Gastrocnemius medialis (tissue), 4 donors: ENCODE data around the gene HSPA1L. TPM values are rescaled to one million over a fixed set of nuclear protein-coding genes. Genes with fewer than 3 reads are reported as not detected.

ENCODE experiments used
- ATAC-seq, 2 donors: fragments of 150-250 bp; one replicate each; pipeline ENCODE4 v1.9.1; 2016
- DNase-seq, 2 donors: peaks; one replicate each; pipeline ENCODE4 v3.0.0-alpha.2; 2019
- H3K27ac ChIP-seq, 4 donors: fragments of 200-600 bp; sonication (generic); 1 replicate in 1 of 4; 2 replicates in 3 of 4; pipeline ENCODE4 v1.5.1; 2016 to 2018; ENCODE audit warnings: mild to moderate bottlenecking in 2 of 4, moderate library complexity in 1 of 4
- H3K27me3 ChIP-seq, 3 donors: fragments of 200-600 bp; sonication (generic) in 2 of 3; 1 replicate in 1 of 3; 2 replicates in 2 of 3; pipeline versions ENCODE4 v1.5.1 to v1.6.0; 2016 to 2019; ENCODE audit warnings: mild to moderate bottlenecking in 1 of 3, moderate library complexity in 1 of 3
- H3K36me3 ChIP-seq, 2 donors: fragments of 200-600 bp; sonication (generic) in 1 of 2; one replicate each; pipeline ENCODE4 v1.5.1; 2017 to 2018
- H3K4me1 ChIP-seq, 2 donors: fragments of 200-600 bp; sonication (generic) in 1 of 2; one replicate each; pipeline ENCODE4 v1.5.1; 2016 to 2017; ENCODE audit warnings: mild to moderate bottlenecking in 2 of 2
- H3K4me3 ChIP-seq, 4 donors: fragments of 200-600 bp; sonication (generic) in 3 of 4; 1 replicate in 1 of 4; 2 replicates in 3 of 4; pipeline ENCODE4 v1.5.1; 2016 to 2019; ENCODE audit warnings: mild to moderate bottlenecking in 2 of 4
- H3K9me3 ChIP-seq, 3 donors: fragments of 200-600 bp; sonication (generic) in 2 of 3; 1 replicate in 1 of 3; 2 replicates in 2 of 3; pipeline ENCODE4 v1.5.1; 2016 to 2019
- POLR2A ChIP-seq, 2 donors: fragments of 450-650 bp; IDR thresholded peaks; one replicate each; pipeline ENCODE4 v1.6.1; 2017; ENCODE audit warnings: antibody characterized with exemption in 2 of 2, mild to moderate bottlenecking in 2 of 2, moderate library complexity in 2 of 2
- in situ Hi-C, 4 donors: fragments of 200-750 bp; cut with MboI; loops; one replicate each; pipeline versions ENCODE4 v1.15.0 to v1.8.0; 2017; ENCODE audit warnings: low sequenced_read_pairs in 4 of 4
- intact Hi-C: fragments of 100-400 bp; cut with DNase I; formaldehyde crosslinking; loops from one replicate; pipeline ENCODE4 v1.15.1; 2023; ENCODE audit warnings: low total_unique reads
- total RNA-seq, 4 donors: library from RNA; depleted of rRNA; stranded (reverse); fragments of >200 nt; gene quantifications; one replicate each; pipeline versions ENCODE4 v1.1.0 to v1.2.3, GENCODE V29; 2016
- TF ChIP-seq, protein P1 (sequence below), 5 experiments: fragments of 450-650 bp in 3 of 5; fragments of 200-600 bp in 2 of 5; sonication (generic) in 2 of 5; IDR thresholded peaks in 4 of 5; conservative IDR thresholded peaks in 1 of 5; 1 replicate in 4 of 5; 2 replicates in 1 of 5; pipeline ENCODE4 v1.5.1; 2016 to 2019; ENCODE audit warnings: antibody characterized with exemption in 5 of 5, mild to moderate bottlenecking in 3 of 5, moderate library complexity in 3 of 5

Gene HSPA1L
- total RNA-seq, 4 donors from 2014 or later: 1.1 to 7.1 (median 3.5) TPM

- no peaks in the 10 kb centered on the region for H3K9me3 ChIP-seq
- no peak overlapping the region for H3K27ac ChIP-seq
- H3K4me1 ChIP-seq: no peaks in the 10 kb centered on the region
- no peaks in the 10 kb centered on the region for H3K27me3 ChIP-seq
- intact Hi-C loops: no loop called here
- ATAC-seq: no peak
- in situ Hi-C loops: no loop called here
- no peak for DNase-seq
- no peaks in the 10 kb centered on the region for H3K36me3 ChIP-seq
- TF ChIP-seq POLR2A (IDR thresholded peaks at IDR 0.05): no peak
- TF ChIP-seq, protein P1, sequence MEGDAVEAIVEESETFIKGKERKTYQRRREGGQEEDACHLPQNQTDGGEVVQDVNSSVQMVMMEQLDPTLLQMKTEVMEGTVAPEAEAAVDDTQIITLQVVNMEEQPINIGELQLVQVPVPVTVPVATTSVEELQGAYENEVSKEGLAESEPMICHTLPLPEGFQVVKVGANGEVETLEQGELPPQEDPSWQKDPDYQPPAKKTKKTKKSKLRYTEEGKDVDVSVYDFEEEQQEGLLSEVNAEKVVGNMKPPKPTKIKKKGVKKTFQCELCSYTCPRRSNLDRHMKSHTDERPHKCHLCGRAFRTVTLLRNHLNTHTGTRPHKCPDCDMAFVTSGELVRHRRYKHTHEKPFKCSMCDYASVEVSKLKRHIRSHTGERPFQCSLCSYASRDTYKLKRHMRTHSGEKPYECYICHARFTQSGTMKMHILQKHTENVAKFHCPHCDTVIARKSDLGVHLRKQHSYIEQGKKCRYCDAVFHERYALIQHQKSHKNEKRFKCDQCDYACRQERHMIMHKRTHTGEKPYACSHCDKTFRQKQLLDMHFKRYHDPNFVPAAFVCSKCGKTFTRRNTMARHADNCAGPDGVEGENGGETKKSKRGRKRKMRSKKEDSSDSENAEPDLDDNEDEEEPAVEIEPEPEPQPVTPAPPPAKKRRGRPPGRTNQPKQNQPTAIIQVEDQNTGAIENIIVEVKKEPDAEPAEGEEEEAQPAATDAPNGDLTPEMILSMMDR (IDR thresholded peaks at IDR 0.05 in 4 of 5, conservative IDR thresholded peaks at IDR 0.05 in 1 of 5): no peak
- H3K4me3 ChIP-seq: no peak overlapping the region
Observed at GRCh38 chr6:31764198-31764597, 50.9 kb downstream of the HSPA1L start.

- Histone ChIP-seq H3K27ac (no peak overlapping the region), H3K4me1 (no peaks in the 10 kb centered on the region), H3K27me3 (no peaks in the 10 kb centered on the region), H3K36me3 (no peaks in the 10 kb centered on the region), H3K4me3 (no peak overlapping the region), H3K9me3 (no peaks in the 10 kb centered on the region)
- no peak for ATAC-seq
- no peak for TF ChIP-seq POLR2A (IDR thresholded peaks at IDR 0.05)
- TF ChIP-seq, protein P1 (IDR thresholded peaks at IDR 0.05 in 4 of 5, conservative IDR thresholded peaks at IDR 0.05 in 1 of 5): no peak
- DNase-seq: no peak
- intact Hi-C loops (no loop called here), in situ Hi-C loops (no loop called here)
Observed at GRCh38 chr6:31763619-31763940, 51.5 kb downstream of the HSPA1L start.

DNA sequence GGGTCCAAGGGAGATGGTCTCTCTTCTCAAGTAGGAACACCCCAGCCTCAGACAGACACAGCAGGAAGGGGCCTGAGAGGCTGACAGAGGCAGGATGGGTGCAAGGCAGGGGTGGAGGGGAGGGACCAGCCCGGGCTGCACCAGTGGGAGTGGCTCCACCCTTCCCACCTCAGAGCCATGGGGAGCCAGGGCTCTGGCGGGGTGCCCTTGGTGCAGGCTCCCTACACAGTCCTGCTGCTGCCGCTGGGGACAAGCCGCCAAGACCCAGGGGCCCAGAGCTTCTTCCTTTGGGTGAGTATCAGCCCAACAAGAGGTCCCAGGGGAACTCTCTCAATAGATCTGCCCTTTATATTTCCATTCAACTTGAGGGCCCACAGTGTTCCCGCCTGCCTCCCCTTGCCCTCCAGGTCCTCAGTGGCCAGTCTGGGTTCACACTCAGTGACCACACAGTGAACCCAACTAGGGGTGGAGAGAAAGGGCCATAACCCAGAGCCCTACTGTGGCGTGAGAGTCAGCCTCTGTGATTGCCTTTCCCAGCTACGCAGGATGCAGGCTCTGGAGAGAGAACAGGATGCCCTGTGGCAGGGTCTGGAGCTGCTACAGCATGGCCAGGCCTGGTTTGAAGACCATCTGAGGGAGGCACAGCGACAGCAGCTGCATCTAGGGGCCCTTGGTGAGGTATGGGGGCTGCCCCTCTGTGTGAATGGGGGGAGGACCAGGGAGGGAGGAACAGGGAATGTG, 52.0 kb downstream of the HSPA1L start:
- Histone ChIP-seq H3K36me3 (no peaks in the 10 kb centered on the region), H3K9me3 (no peaks in the 10 kb centered on the region), H3K4me1 (no peaks in the 10 kb centered on the region), H3K27me3 (no peaks in the 10 kb centered on the region), H3K27ac (no peak overlapping the region), H3K4me3 (no peak overlapping the region)
- ATAC-seq (no peak), DNase-seq (no peak)
- in situ Hi-C loops: no loop called here
- intact Hi-C loops: no loop called here
- TF ChIP-seq POLR2A (IDR thresholded peaks at IDR 0.05): no peak
- TF ChIP-seq, protein P1 (IDR thresholded peaks at IDR 0.05 in 4 of 5, conservative IDR thresholded peaks at IDR 0.05 in 1 of 5): no peak

DNA sequence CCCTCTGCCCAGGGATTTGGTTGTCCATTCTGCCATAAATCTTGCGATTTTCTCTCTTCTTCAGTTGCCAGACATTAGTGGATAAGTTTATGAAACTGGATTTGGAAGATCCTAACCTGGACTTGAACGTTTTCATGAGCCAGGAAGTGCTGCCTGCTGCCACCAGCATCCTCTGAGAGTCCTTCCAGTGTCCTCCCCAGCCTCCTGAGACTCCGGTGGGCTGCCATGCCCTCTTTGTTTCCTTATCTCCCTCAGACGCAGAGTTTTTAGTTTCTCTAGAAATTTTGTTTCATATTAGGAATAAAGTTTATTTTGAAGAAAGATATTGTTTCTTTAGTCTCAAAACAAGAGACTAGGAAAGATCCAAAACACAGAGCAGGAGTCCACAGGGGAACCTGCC, 52.7 kb downstream of the HSPA1L start, which contains the start of gene SAPCD1:
SAPCD1 (plus strand) TSS at position 301 of the 400 bp plus-strand sequence. CDS start 399 bp downstream, outside the sequence.
- Histone ChIP-seq H3K36me3 (no peaks in the 10 kb centered on the region), H3K4me3 (no peak within 1 kb of the TSS), H3K4me1 (no peaks in the 10 kb centered on the region), H3K27me3 (no peaks in the 10 kb centered on the region), H3K9me3 (no peaks in the 10 kb centered on the region), H3K27ac (no peak within 1 kb of the TSS)
- ATAC-seq: no peak
- no peak for DNase-seq
- in situ Hi-C loops (no loop called here), intact Hi-C loops (no loop called here)
- no peak for TF ChIP-seq POLR2A (IDR thresholded peaks at IDR 0.05)
- TF ChIP-seq, protein P1 (IDR thresholded peaks at IDR 0.05 in 4 of 5, conservative IDR thresholded peaks at IDR 0.05 in 1 of 5): no peak

DNA sequence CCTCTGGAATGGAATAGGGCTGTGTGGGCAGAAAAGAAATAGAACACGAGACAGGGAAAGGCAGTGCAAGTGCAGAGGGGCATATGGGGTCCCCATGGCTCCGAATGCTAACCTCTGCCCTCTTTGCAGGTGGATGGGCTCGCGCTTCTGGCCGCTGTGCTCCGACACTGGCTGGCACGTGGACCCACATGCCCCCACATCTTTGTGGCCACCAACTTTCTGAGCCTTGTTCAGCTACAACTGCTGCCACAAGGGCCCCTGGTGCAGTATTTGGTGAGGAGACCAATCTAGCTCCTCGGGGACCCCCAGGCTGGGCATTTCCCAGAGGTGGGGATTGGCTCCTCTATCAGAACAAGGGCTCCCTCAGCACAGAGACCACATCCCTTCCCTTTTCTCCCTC, 53.7 kb downstream of the HSPA1L start:
- no peaks in the 10 kb centered on the region for H3K36me3 ChIP-seq
- no peaks in the 10 kb centered on the region for H3K27me3 ChIP-seq
- H3K27ac ChIP-seq: no peak overlapping the region
- intact Hi-C loops: no loop called here
- ATAC-seq (no peak), DNase-seq (no peak)
- no peak overlapping the region for H3K4me3 ChIP-seq
- H3K4me1 ChIP-seq: no peaks in the 10 kb centered on the region
- in situ Hi-C loops: no loop called here
- H3K9me3 ChIP-seq: no peaks in the 10 kb centered on the region
- TF ChIP-seq, protein P1 (IDR thresholded peaks at IDR 0.05 in 4 of 5, conservative IDR thresholded peaks at IDR 0.05 in 1 of 5): no peak
- no peak for TF ChIP-seq POLR2A (IDR thresholded peaks at IDR 0.05)
